Uterus (tissue), 4 donors: Measurements from ENCODE around the gene CASZ1. TPM values are rescaled to one million over a fixed set of nuclear protein-coding genes. Genes with fewer than 3 reads are reported as not detected.

ENCODE experiments used
- DNase-seq, 2 donors: peaks; one replicate each; pipeline ENCODE4 v3.0.0-alpha.2; 2019 to 2020
- H3K27ac ChIP-seq, 2 donors: fragments of 200-600 bp; sonication (generic); 1 replicate in 1 of 2; 2 replicates in 1 of 2; pipeline ENCODE4 v1.5.1; 2016 to 2018
- H3K27me3 ChIP-seq, 2 donors: fragments of 200-600 bp; sonication (generic); one replicate each; pipeline ENCODE4 v1.5.1; 2018 to 2019; ENCODE audit warnings: control low read depth in 1 of 2
- H3K36me3 ChIP-seq, 2 donors: fragments of 200-600 bp; sonication (generic); one replicate each; pipeline ENCODE4 v1.5.1; 2019; ENCODE audit warnings: control low read depth in 1 of 2
- H3K4me1 ChIP-seq, 2 donors: fragments of 200-600 bp; sonication (generic); one replicate each; pipeline ENCODE4 v1.5.1; 2018 to 2019; ENCODE audit warnings: control low read depth in 1 of 2
- H3K4me3 ChIP-seq, 2 donors: fragments of 200-600 bp; sonication (generic); 1 replicate in 1 of 2; 2 replicates in 1 of 2; pipeline ENCODE4 v1.5.1; 2018 to 2019; ENCODE audit warnings: mild to moderate bottlenecking in 1 of 2
- H3K9me3 ChIP-seq, 2 donors: fragments of 200-600 bp; sonication (generic); one replicate each; pipeline ENCODE4 v1.5.1; 2019; ENCODE audit warnings: control low read depth in 1 of 2
- POLR2A ChIP-seq, 2 donors: fragments of 450-650 bp; IDR thresholded peaks; one replicate each; pipeline ENCODE4 v1.6.1; 2016; ENCODE audit warnings: antibody characterized with exemption in 2 of 2, mild to moderate bottlenecking in 1 of 2, moderate library complexity in 1 of 2
- intact Hi-C: fragments of 100-400 bp; cut with DNase I; formaldehyde crosslinking; loops from one replicate; pipeline ENCODE4 v1.15.1; 2023; ENCODE audit warnings: low total_unique reads
- total RNA-seq, 4 donors: library from RNA; depleted of rRNA in 3 of 4; stranded (reverse); fragments of >200 nt in 3 of 4; gene quantifications; one replicate each; pipeline versions ENCODE4 v1.1.0 to v1.2.4, GENCODE V29; 2014 to 2023
- TF ChIP-seq, protein P1 (sequence below), 4 experiments: fragments of 200-600 bp in 2 of 4; fragments of 450-650 bp in 2 of 4; sonication (generic) in 2 of 4; IDR thresholded peaks; one replicate each; pipeline ENCODE4 v1.5.1; 2016 to 2019; ENCODE audit warnings: antibody characterized with exemption in 4 of 4, mild to moderate bottlenecking in 2 of 4, moderate library complexity in 1 of 4
- donor health status: DM: yes; HTN: yes; CAD: no.

Gene CASZ1
- total RNA-seq, 4 donors from 2014 or later, result 0.59 to 49.2 (median 3.9) TPM

DNA sequence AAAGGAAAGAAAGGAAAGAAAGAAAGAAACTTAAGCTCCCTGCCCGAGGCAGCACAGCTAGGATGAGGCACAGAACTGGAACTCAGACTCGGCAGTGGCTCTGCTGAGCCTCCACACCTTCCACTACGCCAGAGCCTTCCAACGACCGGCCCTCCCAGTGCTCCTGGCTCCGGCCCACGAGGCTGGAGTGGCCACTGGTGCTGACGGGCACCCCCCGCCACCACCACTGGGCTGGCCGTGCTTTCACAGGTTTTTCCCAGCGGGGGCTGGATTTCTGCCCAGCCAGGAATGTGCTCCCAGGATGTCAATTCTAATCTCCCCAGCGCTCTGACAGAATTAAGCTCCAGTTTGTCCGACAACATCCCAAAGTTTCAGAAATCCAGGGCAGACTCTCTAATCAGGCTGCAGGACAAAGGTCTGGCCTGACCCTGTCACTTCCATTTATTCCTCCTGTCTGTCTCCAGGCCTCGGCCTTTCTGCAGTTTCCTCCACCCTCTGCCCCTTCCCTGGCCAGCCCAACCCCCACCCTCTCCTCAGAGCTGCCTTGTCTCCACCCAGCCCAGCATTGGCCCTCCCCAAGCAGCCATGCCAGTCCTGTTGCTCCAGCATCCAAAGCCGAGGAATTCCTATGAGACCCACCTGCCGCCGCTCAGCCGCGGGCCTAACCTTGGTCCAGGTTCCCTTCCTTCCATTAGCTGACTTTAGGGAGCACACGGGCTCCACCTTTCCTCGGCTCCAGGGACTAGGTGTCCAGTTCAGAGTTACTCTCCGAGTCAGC is 81.9 kb downstream of the CASZ1 start:
- Histone ChIP-seq H3K36me3 (no peaks in the 10 kb centered on the region), H3K9me3 (no peaks in the 10 kb centered on the region), H3K4me1 (peaks cover 0 to 14% of the 10 kb centered on the region in 2 donors), H3K4me3 (no peak overlapping the region), H3K27me3 (no peaks in the 10 kb centered on the region), H3K27ac (peak overlapping the region in 1 of 2 donors; percentile 10)
- TF ChIP-seq, protein P1, sequence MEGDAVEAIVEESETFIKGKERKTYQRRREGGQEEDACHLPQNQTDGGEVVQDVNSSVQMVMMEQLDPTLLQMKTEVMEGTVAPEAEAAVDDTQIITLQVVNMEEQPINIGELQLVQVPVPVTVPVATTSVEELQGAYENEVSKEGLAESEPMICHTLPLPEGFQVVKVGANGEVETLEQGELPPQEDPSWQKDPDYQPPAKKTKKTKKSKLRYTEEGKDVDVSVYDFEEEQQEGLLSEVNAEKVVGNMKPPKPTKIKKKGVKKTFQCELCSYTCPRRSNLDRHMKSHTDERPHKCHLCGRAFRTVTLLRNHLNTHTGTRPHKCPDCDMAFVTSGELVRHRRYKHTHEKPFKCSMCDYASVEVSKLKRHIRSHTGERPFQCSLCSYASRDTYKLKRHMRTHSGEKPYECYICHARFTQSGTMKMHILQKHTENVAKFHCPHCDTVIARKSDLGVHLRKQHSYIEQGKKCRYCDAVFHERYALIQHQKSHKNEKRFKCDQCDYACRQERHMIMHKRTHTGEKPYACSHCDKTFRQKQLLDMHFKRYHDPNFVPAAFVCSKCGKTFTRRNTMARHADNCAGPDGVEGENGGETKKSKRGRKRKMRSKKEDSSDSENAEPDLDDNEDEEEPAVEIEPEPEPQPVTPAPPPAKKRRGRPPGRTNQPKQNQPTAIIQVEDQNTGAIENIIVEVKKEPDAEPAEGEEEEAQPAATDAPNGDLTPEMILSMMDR (IDR thresholded peaks at IDR 0.05), result no peak
- TF ChIP-seq POLR2A (IDR thresholded peaks at IDR 0.05), result no peak
- no peak for DNase-seq
- intact Hi-C loops, result no loop called here

DNA sequence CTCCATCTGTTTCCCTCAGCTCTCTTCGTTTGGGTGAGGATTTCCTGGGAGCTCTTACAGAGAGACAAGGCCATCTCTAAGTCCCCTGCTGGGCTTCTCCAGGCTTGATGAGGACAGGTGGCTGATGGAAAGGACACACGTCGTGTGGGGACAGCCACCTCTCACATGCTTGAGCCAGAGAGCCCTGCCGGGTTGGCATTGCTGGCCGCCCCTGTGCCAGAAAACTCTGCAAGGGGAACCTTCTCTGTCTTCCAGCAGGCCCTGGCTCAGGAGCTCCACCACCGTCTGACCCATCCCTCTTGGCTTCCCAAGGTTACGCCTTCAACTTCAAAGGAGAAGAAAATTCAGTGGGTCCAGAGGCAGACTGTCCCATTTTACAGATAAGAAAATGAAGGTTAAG is 82.8 kb downstream of the CASZ1 start:
- H3K4me1 ChIP-seq, result peaks cover 0 to 14% of the 10 kb centered on the region in 2 donors
- TF ChIP-seq, protein P1 (IDR thresholded peaks at IDR 0.05), result no peak
- no peak for TF ChIP-seq POLR2A (IDR thresholded peaks at IDR 0.05)
- intact Hi-C loops, result no loop called here
- no peaks in the 10 kb centered on the region for H3K27me3 ChIP-seq
- H3K27ac ChIP-seq, result no peak overlapping the region
- no peaks in the 10 kb centered on the region for H3K9me3 ChIP-seq
- DNase-seq, result no peak
- no peaks in the 10 kb centered on the region for H3K36me3 ChIP-seq
- no peak overlapping the region for H3K4me3 ChIP-seq

DNA sequence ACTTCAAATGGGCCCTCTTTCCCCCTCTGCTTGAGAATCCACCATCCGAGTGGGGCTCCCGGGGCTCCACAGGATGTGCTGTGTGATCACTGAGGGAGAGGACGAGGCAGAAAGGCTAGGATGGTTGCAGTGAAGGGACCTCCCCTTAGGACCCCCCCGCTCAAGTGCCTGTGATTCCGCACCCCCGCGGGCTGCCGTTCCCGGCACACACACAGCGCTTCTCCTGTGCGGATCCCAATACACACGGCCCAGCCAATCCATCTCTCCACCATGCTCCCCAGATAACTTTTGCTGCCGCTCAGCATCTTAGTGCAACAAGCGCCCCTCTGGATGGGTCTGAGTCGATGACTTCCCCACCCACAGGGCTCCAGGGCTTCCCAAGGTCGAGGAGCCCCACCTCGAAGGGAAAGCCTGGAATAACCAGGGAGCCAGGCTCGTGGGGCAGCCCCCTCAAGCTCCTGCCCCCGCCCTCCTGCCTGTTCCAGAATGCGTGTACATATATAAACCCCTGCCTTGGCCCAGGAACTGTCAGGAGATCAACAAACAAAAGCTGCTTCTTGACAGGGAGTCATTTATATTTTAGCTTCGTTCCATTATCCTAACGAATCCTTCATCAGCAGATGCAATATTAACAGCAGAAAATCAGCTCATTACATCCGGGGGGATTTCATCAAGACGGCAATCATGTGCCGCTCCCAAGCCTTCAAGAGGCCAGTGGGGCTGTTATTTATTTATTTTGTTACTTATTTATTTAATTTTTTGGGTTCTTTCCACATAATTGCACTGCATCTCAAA is 83.7 kb downstream of the CASZ1 start:
- Histone ChIP-seq H3K27ac (no peak overlapping the region), H3K4me1 (peaks cover 0 to 12% of the 10 kb centered on the region in 2 donors)
- intact Hi-C loops, result no loop called here

GRCh38 chr1:10710489-10710888 is 86.0 kb downstream of the CASZ1 start:
- Histone ChIP-seq H3K36me3 (no peaks in the 10 kb centered on the region), H3K4me1 (peaks cover 0 to 7% of the 10 kb centered on the region in 2 donors), H3K9me3 (no peaks in the 10 kb centered on the region), H3K27me3 (no peaks in the 10 kb centered on the region), H3K27ac (no peak overlapping the region), H3K4me3 (no peak overlapping the region)
- TF ChIP-seq, protein P1 (IDR thresholded peaks at IDR 0.05), result no peak
- no peak for TF ChIP-seq POLR2A (IDR thresholded peaks at IDR 0.05)
- no peak for DNase-seq
- intact Hi-C loops, result no loop called here

More for the DNA sequence above, 83.7 kb downstream of the CASZ1 start:
- TF ChIP-seq, protein P1 (IDR thresholded peaks at IDR 0.05), result no peak
- no peak for TF ChIP-seq POLR2A (IDR thresholded peaks at IDR 0.05)
- H3K27me3 ChIP-seq, result no peaks in the 10 kb centered on the region
- H3K36me3 ChIP-seq, result no peaks in the 10 kb centered on the region
- no peak overlapping the region for H3K4me3 ChIP-seq
- H3K9me3 ChIP-seq, result no peaks in the 10 kb centered on the region
- DNase-seq, result no peak

GRCh38 chr1:10709646-10710045 is 86.8 kb downstream of the CASZ1 start:
- H3K4me1 ChIP-seq, result peaks cover 0 to 7% of the 10 kb centered on the region in 2 donors
- no peak overlapping the region for H3K4me3 ChIP-seq
- intact Hi-C loops, result no loop called here
- no peaks in the 10 kb centered on the region for H3K36me3 ChIP-seq
- H3K9me3 ChIP-seq, result no peaks in the 10 kb centered on the region
- no peak for DNase-seq
- H3K27me3 ChIP-seq, result no peaks in the 10 kb centered on the region
- TF ChIP-seq POLR2A (IDR thresholded peaks at IDR 0.05), result no peak
- TF ChIP-seq, protein P1 (IDR thresholded peaks at IDR 0.05), result no peak
- no peak overlapping the region for H3K27ac ChIP-seq
